ENCODE results near the gene CBX2.

DNA sequence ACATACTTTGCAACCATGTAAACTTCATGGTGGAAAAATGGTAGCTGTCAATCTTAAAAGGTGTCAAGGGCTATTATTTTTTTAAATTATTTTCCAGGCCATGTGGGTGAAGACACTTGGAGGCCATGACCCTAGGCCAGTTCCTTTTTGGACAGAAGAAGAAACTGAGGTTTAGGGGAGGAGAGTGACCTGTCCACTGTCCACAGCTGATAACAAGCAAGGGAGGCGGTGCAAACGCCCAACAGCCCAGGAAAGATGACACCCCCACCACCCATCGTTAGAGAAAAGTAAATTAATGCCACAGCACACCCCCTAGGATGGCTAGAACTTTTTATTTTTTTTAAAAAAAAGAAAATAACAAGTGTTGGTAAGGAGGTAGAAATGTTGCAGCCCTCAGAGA is 28.0 kb upstream of the CBX2 start:
- TF ChIP-seq CTCF (IDR thresholded peaks at IDR 0.05) (no peak), POLR2A (IDR thresholded peaks at IDR 0.05) (no peak)
